ENCODE data around the gene CEP131. TPM values are rescaled to one million over a fixed set of nuclear protein-coding genes. Genes with fewer than 3 reads are reported as not detected.
A peak's percentile ranks its signal among the peaks of the same experiment; 100 is the strongest.

Gene CEP131
- total RNA-seq, 8 experiments from 2014 or later: 5.0 to 34.3 (median 14.8) TPM

GRCh38 chr17:81167638-81168037 lies 55.1 kb downstream of the CEP131 start:
- H3K4me3 ChIP-seq: no peak overlapping the region
- in situ Hi-C loops (cut with MboI; ENCODE audit: low pct_unique_long_range_greater_than_20kb in 2 of 9, low sequenced_read_pairs in 9 of 9, unreplicated experiment in 9 of 9): no loop called here
- 80 to 100% (median 89%) methylated on average over 1 to 7 of the region's 7 CpGs; no CpG with 5 or more reads in 6 of the 10 experiments for WGBS, 10 experiments
- no peak overlapping the region for H3K27ac ChIP-seq
- H3K4me1 ChIP-seq (replicated peaks in 1 of 2): peaks cover 16 to 18% of the 10 kb centered on the region in 2 donors
- ATAC-seq (replicated peaks in 6 of 8): no peak

GRCh38 chr17:81167194-81167524 lies 55.6 kb downstream of the CEP131 start:
- H3K4me1 ChIP-seq (replicated peaks in 1 of 2): peaks cover 16 to 18% of the 10 kb centered on the region in 2 donors
- no peak overlapping the region for H3K27ac ChIP-seq
- in situ Hi-C loops (cut with MboI; ENCODE audit: low pct_unique_long_range_greater_than_20kb in 2 of 9, low sequenced_read_pairs in 9 of 9, unreplicated experiment in 9 of 9): no loop called here
- H3K4me3 ChIP-seq: no peak overlapping the region
- ATAC-seq (replicated peaks in 6 of 8): no peak
- 80 to 100% (median 100%) methylated on average over 1 of the region's 4 CpGs; no CpG with 5 or more reads in 6 of the 10 experiments for WGBS, 10 experiments

- ATAC-seq (replicated peaks in 6 of 8): peak in 7 of 8 experiments; percentile 3 to 70 (median 46)
- no CpG with 5 or more reads among the region's 62 CpGs for WGBS, 10 experiments
- peak within 1 kb of the TSS; percentile 38 to 55 (median 45) for H3K4me3 ChIP-seq
- in situ Hi-C loops (cut with MboI; ENCODE audit: low pct_unique_long_range_greater_than_20kb in 2 of 9, low sequenced_read_pairs in 9 of 9, unreplicated experiment in 9 of 9): no loop called here
- peak within 1 kb of the TSS; percentile 51 to 73 for H3K27ac ChIP-seq
- peaks cover 16 to 18% of the 10 kb centered on the region in 2 donors for H3K4me1 ChIP-seq (replicated peaks in 1 of 2)
Measured at GRCh38 chr17:81166033-81166492, 56.7 kb downstream of the CEP131 start, which contains the start of gene AATK. TSS of gene AATK (minus strand) at chr17:81166221. CDS start at chr17:81165992, 229 bp downstream.

GRCh38 chr17:81165246-81166032 lies 57.3 kb downstream of the CEP131 start, which contains the start of gene PVALEF:
TSS of gene PVALEF (plus strand) at chr17:81165507. CDS start at chr17:81181227, 15,720 bp downstream.
- ATAC-seq (replicated peaks in 6 of 8): peak in 7 of 8 experiments; percentile 23 to 63 (median 48)
- WGBS, 10 experiments: no CpG with 5 or more reads among the region's 46 CpGs
- Histone ChIP-seq H3K4me1 (replicated peaks in 1 of 2) (peaks cover 16 to 18% of the 10 kb centered on the region in 2 donors), H3K4me3 (peak within 1 kb of the TSS; percentile 38 to 55 (median 45)), H3K27ac (peak within 1 kb of the TSS; percentile 51 to 73)
- in situ Hi-C loops (cut with MboI; ENCODE audit: low pct_unique_long_range_greater_than_20kb in 2 of 9, low sequenced_read_pairs in 9 of 9, unreplicated experiment in 9 of 9): no loop called here

- peak; percentile 26 to 86 (median 60) for ATAC-seq (replicated peaks in 6 of 8)
- in situ Hi-C loops (cut with MboI; ENCODE audit: low pct_unique_long_range_greater_than_20kb in 2 of 9, low sequenced_read_pairs in 9 of 9, unreplicated experiment in 9 of 9): no loop called here
- Histone ChIP-seq H3K4me3 (peak overlapping the region in 2 of 5 donors; percentile 45 to 55), H3K27ac (peak overlapping the region in 1 of 2 donors; percentile 33), H3K4me1 (replicated peaks in 1 of 2) (peaks cover 16 to 18% of the 10 kb centered on the region in 2 donors)
- WGBS, 10 experiments: 33 to 79% (median 47%) methylated on average over 1 to 11 of the region's 19 CpGs; no CpG with 5 or more reads in 4 of the 10 experiments
Measured at GRCh38 chr17:81164371-81165245, 58.2 kb downstream of the CEP131 start.

GRCh38 chr17:81163703-81164370 lies 58.9 kb downstream of the CEP131 start:
- WGBS, 10 experiments: 33 to 82% methylated on average over 3 of the region's 15 CpGs; no CpG with 5 or more reads in 8 of the 10 experiments
- in situ Hi-C loops (cut with MboI; ENCODE audit: low pct_unique_long_range_greater_than_20kb in 2 of 9, low sequenced_read_pairs in 9 of 9, unreplicated experiment in 9 of 9): no loop called here
- peak in 1 of 8 experiments; percentile 15 for ATAC-seq (replicated peaks in 6 of 8)
- H3K27ac ChIP-seq: no peak overlapping the region
- H3K4me3 ChIP-seq: no peak overlapping the region
- H3K4me1 ChIP-seq (replicated peaks in 1 of 2): peaks cover 16 to 18% of the 10 kb centered on the region in 2 donors

GRCh38 chr17:81163051-81163695 lies 59.6 kb downstream of the CEP131 start:
- Histone ChIP-seq H3K27ac (no peak overlapping the region), H3K4me3 (no peak overlapping the region), H3K4me1 (replicated peaks in 1 of 2) (peaks cover 16 to 18% of the 10 kb centered on the region in 2 donors)
- no peak for ATAC-seq (replicated peaks in 6 of 8)
- in situ Hi-C loops (cut with MboI; ENCODE audit: low pct_unique_long_range_greater_than_20kb in 2 of 9, low sequenced_read_pairs in 9 of 9, unreplicated experiment in 9 of 9): no loop called here
- WGBS, 10 experiments: 50 to 100% (median 90%) methylated on average over 2 to 8 of the region's 19 CpGs; no CpG with 5 or more reads in 6 of the 10 experiments

- Histone ChIP-seq H3K4me1 (replicated peaks in 1 of 2) (peaks cover 16 to 18% of the 10 kb centered on the region in 2 donors), H3K4me3 (no peak overlapping the region), H3K27ac (no peak overlapping the region)
- in situ Hi-C loops (cut with MboI; ENCODE audit: low pct_unique_long_range_greater_than_20kb in 2 of 9, low sequenced_read_pairs in 9 of 9, unreplicated experiment in 9 of 9): no loop called here
- 80 to 100% (median 85%) methylated on average over 1 to 3 of the region's 11 CpGs; no CpG with 5 or more reads in 6 of the 10 experiments for WGBS, 10 experiments
- ATAC-seq (replicated peaks in 6 of 8): no peak
Measured at GRCh38 chr17:81162491-81162890, 60.3 kb downstream of the CEP131 start.

GRCh38 chr17:81161972-81162371 lies 60.8 kb downstream of the CEP131 start:
- ATAC-seq (replicated peaks in 6 of 8): no peak
- 75 to 81% methylated on average over 4 of the region's 16 CpGs; no CpG with 5 or more reads in 8 of the 10 experiments for WGBS, 10 experiments
- in situ Hi-C loops (cut with MboI; ENCODE audit: low pct_unique_long_range_greater_than_20kb in 2 of 9, low sequenced_read_pairs in 9 of 9, unreplicated experiment in 9 of 9): no loop called here
- Histone ChIP-seq H3K4me1 (replicated peaks in 1 of 2) (peaks cover 16 to 18% of the 10 kb centered on the region in 2 donors), H3K27ac (no peak overlapping the region), H3K4me3 (no peak overlapping the region)

- in situ Hi-C loops (cut with MboI; ENCODE audit: low pct_unique_long_range_greater_than_20kb in 2 of 9, low sequenced_read_pairs in 9 of 9, unreplicated experiment in 9 of 9): no loop called here
Measured at GRCh38 chr17:81161536-81161935, 61.2 kb downstream of the CEP131 start.

GRCh38 chr17:81160747-81161453 lies 61.9 kb downstream of the CEP131 start:
- H3K4me1 ChIP-seq (replicated peaks in 1 of 2): peaks cover 12 to 16% of the 10 kb centered on the region in 2 donors
- in situ Hi-C loops (cut with MboI; ENCODE audit: low pct_unique_long_range_greater_than_20kb in 2 of 9, low sequenced_read_pairs in 9 of 9, unreplicated experiment in 9 of 9): no loop called here
- peak in 1 of 8 experiments; percentile 16 for ATAC-seq (replicated peaks in 6 of 8)
- H3K4me3 ChIP-seq: no peak overlapping the region
- WGBS, 10 experiments: 80% methylated on average over 4 of the region's 32 CpGs; no CpG with 5 or more reads in 9 of the 10 experiments
- no peak overlapping the region for H3K27ac ChIP-seq

More at GRCh38 chr17:81161536-81161935, 61.2 kb downstream of the CEP131 start:
- Histone ChIP-seq H3K4me3 (no peak overlapping the region), H3K4me1 (replicated peaks in 1 of 2) (peaks cover 14 to 16% of the 10 kb centered on the region in 2 donors), H3K27ac (no peak overlapping the region)
- 83% methylated on average over 1 of the region's 15 CpGs; no CpG with 5 or more reads in 9 of the 10 experiments for whole genome bisulfite sequencing, 10 experiments
- ATAC-seq (replicated peaks in 6 of 8): no peak
